A204.1 (cell line): Measurements from ENCODE around the gene MYOZ3.

Experiments used
- FAIRE-seq: peaks from 2 replicates; lab custom pipeline; 2012; peaks lifted over from hg19 to GRCh38; lab: Jason Lieb, UNC

Gene MYOZ3

DNA sequence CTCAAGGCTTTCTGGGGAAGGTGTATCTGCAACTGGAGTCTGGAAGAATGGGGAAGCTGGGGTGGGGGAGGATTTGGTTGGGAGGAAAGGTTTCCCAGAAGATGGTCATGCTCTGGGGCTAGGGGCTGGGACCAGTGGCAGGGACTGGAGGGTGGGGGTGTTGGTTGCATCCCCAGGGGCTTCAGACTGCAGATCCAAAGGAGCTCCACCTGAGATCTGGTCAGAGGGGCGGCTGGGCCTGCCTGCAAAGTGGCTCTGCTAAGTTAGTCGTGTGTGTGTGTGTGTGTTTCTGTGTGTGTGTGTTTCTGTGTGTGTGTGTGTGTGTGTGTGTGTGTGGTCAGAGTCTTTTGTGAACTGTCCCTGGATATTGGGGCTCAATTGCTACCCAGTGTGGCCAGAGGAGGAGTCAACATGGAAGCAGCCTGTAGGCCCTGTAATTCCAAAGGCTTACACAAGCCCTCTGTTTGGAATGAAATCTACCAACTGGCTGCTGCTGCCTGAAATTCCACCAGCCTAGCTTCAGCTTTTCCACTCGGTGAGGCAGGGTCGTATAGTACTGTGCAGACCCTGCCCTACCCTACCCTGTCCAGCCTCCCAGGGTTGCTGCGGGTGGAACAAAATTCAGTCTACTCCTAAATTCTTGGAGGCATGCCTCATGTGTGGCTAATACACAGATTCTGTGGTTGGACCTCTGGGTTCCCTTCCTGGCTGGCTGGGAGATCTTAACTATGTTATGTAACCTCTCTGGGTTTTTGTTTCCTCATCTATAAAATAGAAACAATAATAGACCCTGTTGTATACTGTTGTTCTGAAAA, 33.1 kb upstream of the MYOZ3 start:
- no peak for FAIRE-seq

DNA sequence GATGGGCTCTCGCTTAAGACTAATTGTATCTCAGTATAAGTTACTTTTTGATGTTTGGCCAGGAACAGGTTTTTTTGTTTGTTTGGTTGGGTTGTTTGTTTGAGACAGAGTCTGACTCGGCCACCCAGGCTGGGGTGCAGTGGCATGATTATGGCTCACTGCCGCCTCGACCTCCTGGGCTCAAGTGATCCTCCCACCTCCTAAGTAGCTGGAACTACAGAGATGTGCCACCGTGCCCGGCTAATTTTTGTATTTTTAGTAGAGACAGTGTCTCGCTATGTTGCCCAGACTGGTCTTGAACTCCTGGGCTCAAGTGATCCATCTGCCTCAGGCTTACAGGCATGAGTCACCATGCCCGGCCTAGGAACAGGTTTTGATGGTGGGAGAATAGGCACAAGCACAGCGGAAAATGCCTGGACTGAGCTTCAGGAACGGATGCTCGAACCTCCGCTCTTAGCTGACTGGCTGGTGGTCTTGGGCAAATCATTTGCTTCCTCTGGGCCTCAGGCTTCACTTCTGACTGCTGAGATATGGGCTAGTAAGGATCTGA, 32.0 kb upstream of the MYOZ3 start:
- FAIRE-seq: no peak

- FAIRE-seq: no peak
Measured at GRCh38 chr5:150630016-150630415, 31.0 kb upstream of the MYOZ3 start.

- no peak for FAIRE-seq
Measured at GRCh38 chr5:150630461-150631325, 30.4 kb upstream of the MYOZ3 start.

GRCh38 chr5:150631326-150631701, 29.7 kb upstream of the MYOZ3 start:
- no peak for FAIRE-seq

- no peak for FAIRE-seq
Measured at GRCh38 chr5:150632305-150633160, 28.5 kb upstream of the MYOZ3 start.

GRCh38 chr5:150633429-150633828, 27.6 kb upstream of the MYOZ3 start:
- no peak for FAIRE-seq

- FAIRE-seq: no peak
Measured at GRCh38 chr5:150636391-150637244, 24.4 kb upstream of the MYOZ3 start.

GRCh38 chr5:150637245-150638052, 23.6 kb upstream of the MYOZ3 start:
- FAIRE-seq: no peak

DNA sequence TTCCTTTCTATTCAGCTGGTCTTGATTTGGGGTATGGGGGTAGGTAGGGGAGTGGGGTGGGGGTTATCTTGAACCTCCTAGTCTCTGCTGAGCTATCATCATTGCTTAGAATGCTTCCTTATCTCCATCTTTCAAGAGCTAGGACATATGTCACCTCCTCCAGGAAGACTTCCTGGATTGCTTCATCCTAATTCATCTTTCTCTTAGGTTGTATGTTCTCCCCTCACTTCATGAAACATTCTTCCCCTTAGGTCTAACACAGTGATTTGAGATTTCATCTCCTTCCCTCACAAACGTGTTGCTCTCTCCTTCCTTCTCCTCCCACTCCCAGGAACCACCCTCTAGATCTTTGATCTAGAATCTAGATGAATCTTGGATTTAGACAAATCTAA, 23.0 kb upstream of the MYOZ3 start:
- FAIRE-seq: no peak

DNA sequence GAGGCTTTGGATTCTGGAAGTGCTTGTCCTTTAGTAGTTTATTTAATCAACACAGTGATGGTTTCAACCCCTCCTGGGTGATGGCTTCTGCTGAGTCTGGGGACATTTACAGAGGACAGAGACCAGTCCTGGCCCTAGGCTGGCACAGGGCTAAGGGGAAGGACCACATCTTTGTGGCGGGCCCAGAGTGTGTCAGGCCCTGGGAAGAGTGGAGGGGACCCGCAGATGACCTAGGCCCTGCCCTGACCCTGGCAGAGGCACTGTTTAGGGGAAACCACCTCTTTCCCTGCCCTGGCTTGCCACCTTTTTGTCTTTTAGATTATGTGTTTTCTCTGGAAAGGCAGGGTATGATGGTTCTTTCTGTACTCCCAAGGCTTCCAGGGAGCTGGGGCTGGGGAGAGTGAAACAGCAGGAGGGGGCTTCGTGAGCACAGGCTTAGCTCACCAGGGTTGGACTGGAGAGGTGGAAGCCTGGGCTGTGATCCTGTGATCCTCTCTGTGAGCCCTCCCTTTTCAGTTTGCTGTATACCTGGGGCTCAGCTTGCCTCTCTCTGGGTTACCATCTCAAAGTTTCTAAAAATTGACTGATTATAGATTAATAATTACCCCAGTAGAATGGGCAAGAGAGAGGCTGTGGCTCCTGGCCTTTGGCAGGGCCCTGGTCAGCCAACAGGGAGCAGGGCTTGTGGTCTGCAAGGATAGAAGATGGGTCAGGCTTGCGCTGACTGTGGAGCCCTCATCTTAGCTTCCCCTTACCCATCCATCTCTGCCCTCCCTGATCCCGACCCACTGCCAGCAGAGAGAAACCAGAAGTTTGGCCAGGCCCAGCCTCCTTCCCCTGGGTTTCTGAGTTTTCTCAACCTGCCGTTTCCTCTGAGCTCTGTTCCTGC, 22.3 kb upstream of the MYOZ3 start:
- no peak for FAIRE-seq

- no peak for FAIRE-seq
Measured at GRCh38 chr5:150639377-150639692, 21.7 kb upstream of the MYOZ3 start.

- FAIRE-seq: no peak
Measured at GRCh38 chr5:150639751-150640150, 21.3 kb upstream of the MYOZ3 start.

DNA sequence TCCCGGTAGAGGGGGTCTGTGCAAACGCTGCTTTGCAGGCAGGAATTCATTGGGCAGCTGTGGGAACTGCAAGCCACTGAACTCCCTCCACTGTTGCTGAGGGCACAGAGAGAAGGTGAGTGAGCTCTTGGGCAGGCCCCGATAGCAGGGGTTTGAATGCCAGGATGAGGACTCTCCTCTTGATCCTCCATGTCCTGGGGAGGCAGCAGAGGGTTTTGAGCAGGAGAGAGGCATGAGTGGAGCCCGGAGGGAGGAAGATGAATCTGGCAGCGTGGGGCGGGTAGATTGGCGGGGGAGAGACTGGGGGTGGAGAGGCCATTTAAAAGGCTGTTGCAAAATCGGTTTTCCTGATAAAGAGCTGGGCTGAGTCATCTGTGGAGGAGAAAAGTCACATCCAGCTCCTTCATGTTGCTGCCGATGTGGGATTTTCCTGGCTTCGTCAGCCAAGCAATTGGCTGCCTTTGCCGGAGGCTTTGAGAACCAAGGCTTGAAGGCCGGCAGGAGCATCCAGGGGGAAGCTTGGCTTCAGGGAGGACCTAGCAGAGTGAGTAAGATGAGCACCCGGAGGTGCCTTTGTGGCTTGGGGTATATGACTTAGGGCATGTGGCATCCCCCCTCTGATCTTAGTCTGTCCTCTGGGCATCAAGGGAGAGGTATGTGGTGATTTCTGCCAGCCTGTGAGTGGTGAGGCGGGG, 20.6 kb upstream of the MYOZ3 start, which contains the start of gene SYNPO:
Gene SYNPO, plus strand, starts transcription at position 350 of the 695 bp plus-strand sequence. CDS start 7,616 bp downstream, outside the sequence.
- no peak for FAIRE-seq

DNA sequence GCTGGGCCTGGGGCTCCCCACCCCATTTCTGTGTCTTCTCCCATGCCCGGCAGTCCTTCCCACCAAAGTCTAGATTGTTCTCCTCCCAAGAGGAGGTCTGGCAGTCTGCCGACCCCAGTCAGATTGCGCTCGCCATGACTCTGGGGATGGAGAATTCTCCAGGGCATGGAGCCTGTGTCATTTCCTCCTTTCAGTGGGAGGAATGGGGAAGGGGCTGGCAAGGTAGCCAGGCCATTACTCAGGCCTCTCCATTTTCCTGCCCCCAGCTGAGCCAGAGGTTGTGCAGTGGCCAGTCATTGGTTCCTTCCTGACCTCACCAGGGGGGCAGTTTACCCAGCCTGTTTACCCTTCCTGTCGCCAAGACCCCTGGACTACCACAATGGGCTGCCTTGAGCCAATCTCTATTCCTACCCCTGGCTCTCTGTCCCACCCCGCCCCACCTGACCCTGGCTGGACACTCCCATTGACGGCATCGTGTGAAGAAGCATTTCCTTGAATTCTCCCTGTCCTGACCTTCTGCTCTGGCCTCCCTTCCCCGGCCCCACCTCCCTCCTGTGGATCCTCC, 20.0 kb upstream of the MYOZ3 start:
- FAIRE-seq: no peak

- no peak for FAIRE-seq
Measured at GRCh38 chr5:150641824-150642566, 19.1 kb upstream of the MYOZ3 start.

DNA sequence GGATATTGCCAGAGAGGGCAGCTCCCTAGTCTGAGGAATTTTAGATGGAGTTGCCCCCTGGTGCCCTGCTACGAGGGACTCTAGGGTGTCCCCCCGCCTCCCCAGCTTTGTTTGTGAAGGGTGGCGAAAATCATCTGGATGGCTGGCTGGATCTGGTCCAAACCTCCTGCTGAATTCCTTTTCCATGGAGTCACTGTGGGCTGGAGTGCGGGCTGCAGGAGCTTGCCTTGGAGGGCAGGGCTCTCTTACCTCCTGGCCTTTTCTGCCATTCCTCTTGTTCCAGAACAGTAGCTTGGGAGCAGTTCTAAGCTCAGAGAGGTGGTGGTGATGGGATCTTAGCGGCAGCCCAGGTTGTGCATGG, 18.5 kb upstream of the MYOZ3 start:
- no peak for FAIRE-seq
